Smooth muscle cell (in vitro differentiated cells): Measurements from ENCODE around the gene BMPR2. TPM values are rescaled to one million over a fixed set of nuclear protein-coding genes. Genes with fewer than 3 reads are reported as not detected.
"Not testable (repeated sequence)": the region's sequence is repeated elsewhere in the genome, so short reads cannot be mapped to it uniquely, and the experiment has no call there.

Source experiments
- DNase-seq: peaks from one replicate; lab custom pipeline; 2025; ENCODE audit not compliant: unreplicated experiment; lab: John Stamatoyannopoulos, UW
- H2AFZ ChIP-seq: fragments of 200-600 bp; sonication (generic); 2 replicates; pipeline ENCODE4 v1.6.0; 2016; ENCODE audit warnings: antibody characterized with exemption, low read depth, mild to moderate bottlenecking
- H3F3A ChIP-seq: fragments of 200-600 bp; sonication (generic); 2 replicates; pipeline ENCODE4 v1.6.0; 2017; ENCODE audit warnings: antibody characterized with exemption, low read depth
- H3K27ac ChIP-seq: fragments of 200-600 bp; sonication (generic); 2 replicates; pipeline ENCODE4 v1.5.1; 2016; ENCODE audit warnings: low read depth, mild to moderate bottlenecking
- H3K27me3 ChIP-seq: fragments of 200-600 bp; sonication (generic); 2 replicates; pipeline ENCODE4 v1.6.1; 2016; ENCODE audit warnings: low read depth, mild to moderate bottlenecking
- H3K36me3 ChIP-seq: fragments of 200-600 bp; sonication (generic); 2 replicates; pipeline ENCODE4 v1.5.1; 2016; ENCODE audit warnings: low read depth
- H3K4me1 ChIP-seq: fragments of 200-600 bp; sonication (generic); 2 replicates; pipeline ENCODE4 v1.5.1; 2016; ENCODE audit warnings: low read depth
- H3K4me2 ChIP-seq: fragments of 200-600 bp; sonication (generic); 2 replicates; pipeline ENCODE4 v1.6.0; 2016; ENCODE audit warnings: mild to moderate bottlenecking
- H3K4me3 ChIP-seq: fragments of 200-600 bp; sonication (generic); 2 replicates; pipeline ENCODE4 v1.5.1; 2016; ENCODE audit warnings: mild to moderate bottlenecking
- H3K79me2 ChIP-seq: fragments of 200-600 bp; sonication (generic); 2 replicates; pipeline ENCODE4 v1.6.0; 2016; ENCODE audit warnings: low read depth, mild to moderate bottlenecking
- H3K9ac ChIP-seq: fragments of 200-600 bp; sonication (generic); 2 replicates; pipeline ENCODE4 v1.6.0; 2016; ENCODE audit warnings: low read depth
- H3K9me3 ChIP-seq: fragments of 200-600 bp; sonication (generic); replicated peaks from 2 replicates; pipeline ENCODE4 v1.5.1; 2016; ENCODE audit warnings: low read depth
- H4K20me1 ChIP-seq: fragments of 200-600 bp; sonication (generic); 2 replicates; pipeline ENCODE4 v1.6.0; 2016; ENCODE audit warnings: low read depth
- WGBS: methylation state at CpG from one replicate; pipeline ENCODE4 v1.1.7; 2016; ENCODE audit warnings: low lambda C conversion rate; 5-methylcytosine and 5-hydroxymethylcytosine counted together
- polyA plus RNA-seq: library from polyadenylated mRNA; unstranded; fragments of >200 nt; fragmentation: Nextera tagmentation; extraction: Ambion mirVana; gene quantifications from 2 replicates; pipeline ENCODE4 v1.2.1, GENCODE V29; 2016
- total RNA-seq: library from RNA; depleted of rRNA; stranded (reverse); fragments of >200 nt; gene quantifications from 2 replicates; pipeline ENCODE4 v1.2.3, GENCODE V29; 2014
- TF ChIP-seq, protein P1 (sequence below): fragments of 200-600 bp; sonication (generic); IDR thresholded peaks from 2 replicates; pipeline ENCODE4 v1.5.1; 2017; ENCODE audit warnings: borderline replicate concordance, mild to moderate bottlenecking, antibody characterized with exemption; ENCODE audit not compliant: insufficient read depth, poor library complexity, severe bottlenecking

Gene BMPR2
- total and polyA plus RNA-seq, 2 experiments from 2014 or later: 21.5 to 70.9 TPM

DNA sequence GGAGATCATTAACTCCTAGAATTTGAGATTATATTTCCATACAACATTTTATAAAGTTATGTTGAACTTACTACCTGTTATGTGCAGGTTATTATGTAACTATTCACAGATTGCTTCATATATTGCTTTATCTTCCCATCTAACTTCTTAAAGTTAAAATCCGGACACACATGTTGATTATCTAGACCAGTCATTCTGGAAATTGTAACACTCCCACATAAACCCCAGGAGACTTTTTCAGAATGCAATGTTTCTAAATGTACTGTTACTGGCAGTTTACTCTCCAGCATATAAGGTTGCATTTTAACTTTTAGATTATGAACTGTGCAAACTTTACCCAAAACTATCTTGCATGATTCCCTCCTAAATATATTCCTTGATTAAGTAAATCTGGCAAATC, 188.1 kb downstream of the BMPR2 start:
- TF ChIP-seq, protein P1, sequence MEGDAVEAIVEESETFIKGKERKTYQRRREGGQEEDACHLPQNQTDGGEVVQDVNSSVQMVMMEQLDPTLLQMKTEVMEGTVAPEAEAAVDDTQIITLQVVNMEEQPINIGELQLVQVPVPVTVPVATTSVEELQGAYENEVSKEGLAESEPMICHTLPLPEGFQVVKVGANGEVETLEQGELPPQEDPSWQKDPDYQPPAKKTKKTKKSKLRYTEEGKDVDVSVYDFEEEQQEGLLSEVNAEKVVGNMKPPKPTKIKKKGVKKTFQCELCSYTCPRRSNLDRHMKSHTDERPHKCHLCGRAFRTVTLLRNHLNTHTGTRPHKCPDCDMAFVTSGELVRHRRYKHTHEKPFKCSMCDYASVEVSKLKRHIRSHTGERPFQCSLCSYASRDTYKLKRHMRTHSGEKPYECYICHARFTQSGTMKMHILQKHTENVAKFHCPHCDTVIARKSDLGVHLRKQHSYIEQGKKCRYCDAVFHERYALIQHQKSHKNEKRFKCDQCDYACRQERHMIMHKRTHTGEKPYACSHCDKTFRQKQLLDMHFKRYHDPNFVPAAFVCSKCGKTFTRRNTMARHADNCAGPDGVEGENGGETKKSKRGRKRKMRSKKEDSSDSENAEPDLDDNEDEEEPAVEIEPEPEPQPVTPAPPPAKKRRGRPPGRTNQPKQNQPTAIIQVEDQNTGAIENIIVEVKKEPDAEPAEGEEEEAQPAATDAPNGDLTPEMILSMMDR: no peak
- no peaks in the 10 kb centered on the region for H3K79me2 ChIP-seq
- peaks cover 5% of the 10 kb centered on the region for H3F3A ChIP-seq
- H3K4me2 ChIP-seq: no peak overlapping the region
- H2AFZ ChIP-seq: no peak overlapping the region
- H4K20me1 ChIP-seq: peaks cover 2% of the 10 kb centered on the region
- no peak overlapping the region for H3K4me3 ChIP-seq
- DNase-seq: no peak
- H3K27me3 ChIP-seq: no peaks in the 10 kb centered on the region
- peaks cover 11% of the 10 kb centered on the region for H3K36me3 ChIP-seq
- no peak overlapping the region for H3K27ac ChIP-seq
- WGBS: 59% methylated on average over 1 of the region's 1 CpG
- no peaks in the 10 kb centered on the region for H3K4me1 ChIP-seq
- no peaks in the 10 kb centered on the region for H3K9me3 ChIP-seq
- H3K9ac ChIP-seq: no peak overlapping the region

DNA sequence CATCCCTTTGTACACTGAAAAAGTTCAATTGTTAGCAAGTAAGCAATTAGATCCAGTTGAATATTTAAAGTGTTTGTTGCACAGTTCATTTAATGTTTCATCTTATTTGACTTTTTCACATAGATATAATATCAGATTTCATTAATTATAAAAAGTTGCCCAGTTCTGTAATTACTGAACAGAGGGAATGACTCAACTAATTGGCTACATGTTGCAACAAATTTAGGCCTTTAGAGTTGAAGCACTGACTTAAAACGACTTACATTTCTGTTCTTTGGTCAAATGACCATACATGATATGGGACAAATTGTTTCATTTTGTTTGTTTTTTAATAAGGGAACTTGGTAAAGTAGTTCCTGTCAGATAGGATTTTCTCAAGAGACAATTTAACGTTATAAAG, 190.2 kb downstream of the BMPR2 start:
- 80% methylated on average over 2 of the region's 2 CpGs for WGBS
- no peak for DNase-seq
- Histone ChIP-seq H3K36me3 (no peaks in the 10 kb centered on the region), H3K4me3 (no peak overlapping the region), H3K9me3 (no peaks in the 10 kb centered on the region), H2AFZ (no peak overlapping the region), H4K20me1 (no peaks in the 10 kb centered on the region), H3K9ac (no peak overlapping the region), H3K4me1 (no peaks in the 10 kb centered on the region), H3K79me2 (no peaks in the 10 kb centered on the region), H3K27me3 (no peaks in the 10 kb centered on the region), H3F3A (peaks cover 5% of the 10 kb centered on the region), H3K4me2 (no peak overlapping the region), H3K27ac (peak overlapping the region; percentile 14)
- TF ChIP-seq, protein P1: no peak

DNA sequence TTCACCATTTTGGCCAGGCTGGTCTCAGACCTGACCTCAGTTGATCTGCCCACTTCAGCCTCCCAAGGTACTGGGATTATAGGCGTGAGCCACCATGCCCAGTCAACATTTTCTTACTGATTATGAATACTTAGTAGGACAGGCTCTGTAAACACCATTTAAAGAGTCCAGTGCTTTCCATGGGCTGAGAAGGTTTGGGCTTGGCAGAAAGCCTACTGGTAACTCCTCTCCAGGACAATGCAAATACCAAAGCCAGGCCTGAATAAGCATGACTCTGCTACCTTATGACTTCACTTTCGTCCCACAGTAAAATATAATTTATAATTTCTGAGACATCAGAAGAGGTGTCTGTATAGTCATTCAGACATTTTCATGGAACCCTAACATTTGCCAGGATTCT, 198.4 kb downstream of the BMPR2 start:
- Histone ChIP-seq H3K27me3 (no peaks in the 10 kb centered on the region), H3K4me1 (peaks cover 4% of the 10 kb centered on the region), H3K4me3 (no peak overlapping the region), H3K79me2 (no peaks in the 10 kb centered on the region), H3K9ac (no peak overlapping the region), H3K4me2 (no peak overlapping the region), H3K36me3 (no peaks in the 10 kb centered on the region), H4K20me1 (no peaks in the 10 kb centered on the region), H2AFZ (no peak overlapping the region), H3K27ac (no peak overlapping the region), H3F3A (no peaks in the 10 kb centered on the region), H3K9me3 (no peaks in the 10 kb centered on the region)
- DNase-seq: no peak
- 97% methylated on average over 2 of the region's 2 CpGs for WGBS
- TF ChIP-seq, protein P1: no peak

DNA sequence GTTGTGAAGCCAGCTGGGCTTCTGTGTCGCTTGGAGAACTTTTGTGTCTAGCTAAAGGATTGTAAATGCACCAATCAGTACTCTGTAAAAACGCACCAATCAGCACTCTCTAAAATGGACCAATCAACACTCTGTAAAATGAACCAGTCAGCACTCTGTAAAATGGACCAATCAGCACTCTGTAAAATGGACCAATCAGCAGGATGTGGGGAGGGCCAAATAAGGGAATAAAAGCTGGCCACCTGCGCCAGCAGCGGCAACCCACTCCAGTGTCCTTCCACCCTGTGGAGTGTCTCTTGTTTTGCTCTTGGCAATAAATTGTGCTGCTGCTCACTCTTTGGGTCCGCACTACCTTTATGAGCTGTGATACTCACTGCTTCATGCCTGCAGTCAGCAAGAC, 199.1 kb downstream of the BMPR2 start:
- H3K4me2 ChIP-seq, H4K20me1 ChIP-seq, H3K4me3 ChIP-seq, H3K79me2 ChIP-seq, DNase-seq, H3K9ac ChIP-seq, H3K36me3 ChIP-seq, H3K9me3 ChIP-seq, H3K27ac ChIP-seq, H2AFZ ChIP-seq, H3F3A ChIP-seq, H3K4me1 ChIP-seq, H3K27me3 ChIP-seq: not testable (repeated sequence)
- 100% methylated on average over 5 of the region's 5 CpGs for WGBS
